GM12801 (cell line): Measurements from ENCODE around the gene POC1B.

Source experiments
- TF ChIP-seq, protein P1 (sequence below): IDR thresholded peaks from one replicate; pipeline ENCODE4 v1.5.1; 2011; ENCODE audit warnings: control low read depth; ENCODE audit not compliant: insufficient read length; ENCODE audit errors: extremely low read depth

Gene POC1B

DNA sequence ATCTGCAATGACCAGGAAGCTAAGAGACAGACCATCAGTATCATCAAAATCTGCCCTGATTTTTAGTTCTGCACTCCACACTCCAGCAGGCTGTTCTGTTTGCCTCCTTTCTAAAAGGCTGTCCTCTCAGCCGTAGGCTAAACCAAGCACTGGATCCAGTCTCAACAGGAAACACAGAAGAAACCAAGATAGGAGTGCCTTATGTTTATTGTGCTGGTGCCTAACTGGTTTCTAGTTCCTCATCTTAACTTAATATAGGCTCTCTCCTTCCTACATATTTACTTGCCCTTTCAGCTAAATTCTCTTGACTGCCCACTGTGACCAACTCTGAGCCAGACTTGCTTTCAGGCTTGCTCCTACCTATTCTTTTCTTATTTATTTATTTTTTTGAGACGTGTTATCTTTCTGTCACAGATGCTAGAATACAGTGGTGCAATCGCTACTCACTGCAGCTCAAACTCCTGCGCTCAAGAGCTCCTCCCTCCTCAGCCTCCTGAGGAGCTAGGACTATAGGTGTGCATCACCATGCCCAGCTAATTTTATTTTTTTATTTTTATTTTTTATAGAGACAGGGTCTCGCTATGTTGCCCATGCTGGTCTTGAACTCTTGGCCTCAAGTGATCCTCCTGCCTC lies 32.1 kb downstream of the POC1B start:
- TF ChIP-seq, protein P1, sequence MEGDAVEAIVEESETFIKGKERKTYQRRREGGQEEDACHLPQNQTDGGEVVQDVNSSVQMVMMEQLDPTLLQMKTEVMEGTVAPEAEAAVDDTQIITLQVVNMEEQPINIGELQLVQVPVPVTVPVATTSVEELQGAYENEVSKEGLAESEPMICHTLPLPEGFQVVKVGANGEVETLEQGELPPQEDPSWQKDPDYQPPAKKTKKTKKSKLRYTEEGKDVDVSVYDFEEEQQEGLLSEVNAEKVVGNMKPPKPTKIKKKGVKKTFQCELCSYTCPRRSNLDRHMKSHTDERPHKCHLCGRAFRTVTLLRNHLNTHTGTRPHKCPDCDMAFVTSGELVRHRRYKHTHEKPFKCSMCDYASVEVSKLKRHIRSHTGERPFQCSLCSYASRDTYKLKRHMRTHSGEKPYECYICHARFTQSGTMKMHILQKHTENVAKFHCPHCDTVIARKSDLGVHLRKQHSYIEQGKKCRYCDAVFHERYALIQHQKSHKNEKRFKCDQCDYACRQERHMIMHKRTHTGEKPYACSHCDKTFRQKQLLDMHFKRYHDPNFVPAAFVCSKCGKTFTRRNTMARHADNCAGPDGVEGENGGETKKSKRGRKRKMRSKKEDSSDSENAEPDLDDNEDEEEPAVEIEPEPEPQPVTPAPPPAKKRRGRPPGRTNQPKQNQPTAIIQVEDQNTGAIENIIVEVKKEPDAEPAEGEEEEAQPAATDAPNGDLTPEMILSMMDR = no peak

DNA sequence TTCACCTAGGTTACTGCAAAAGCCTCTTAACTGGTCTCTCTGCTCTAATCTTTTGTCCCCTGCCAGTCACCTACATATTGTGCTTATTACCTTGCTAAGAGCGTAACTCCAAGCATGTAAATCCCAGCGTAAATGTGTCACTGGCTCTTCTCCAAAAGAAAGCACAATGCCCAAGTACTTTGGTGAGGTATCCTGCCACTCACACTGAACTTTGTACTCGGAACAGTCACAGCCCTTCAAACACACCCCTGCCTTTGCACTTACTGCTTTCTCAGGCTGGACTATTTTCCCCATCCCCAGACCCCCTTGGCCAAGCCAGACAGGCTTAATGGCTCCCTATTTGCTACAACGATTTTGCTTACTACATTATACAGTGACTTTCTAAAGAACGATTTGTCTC lies 33.0 kb downstream of the POC1B start:
- TF ChIP-seq, protein P1 = no peak

DNA sequence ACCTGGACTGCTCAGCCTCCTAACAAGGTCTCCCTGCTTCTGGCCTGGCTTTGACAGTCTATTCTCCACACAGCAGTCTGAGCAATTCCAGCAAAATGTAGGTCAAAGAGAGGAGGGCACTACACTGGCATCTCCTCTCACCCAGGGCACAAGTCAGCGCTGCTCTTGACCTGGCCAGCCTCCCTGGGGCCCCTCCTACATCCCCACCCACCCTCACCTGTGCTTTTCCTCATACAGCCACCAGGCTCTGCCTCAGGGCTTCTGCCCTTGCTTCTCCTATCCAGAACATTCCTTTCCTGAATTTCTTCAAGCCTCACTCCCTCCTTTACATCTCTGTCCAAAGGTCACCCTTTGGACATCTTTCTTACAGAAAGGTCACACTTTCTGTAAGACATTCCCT lies 34.9 kb downstream of the POC1B start:
- TF ChIP-seq, protein P1 = no peak

DNA sequence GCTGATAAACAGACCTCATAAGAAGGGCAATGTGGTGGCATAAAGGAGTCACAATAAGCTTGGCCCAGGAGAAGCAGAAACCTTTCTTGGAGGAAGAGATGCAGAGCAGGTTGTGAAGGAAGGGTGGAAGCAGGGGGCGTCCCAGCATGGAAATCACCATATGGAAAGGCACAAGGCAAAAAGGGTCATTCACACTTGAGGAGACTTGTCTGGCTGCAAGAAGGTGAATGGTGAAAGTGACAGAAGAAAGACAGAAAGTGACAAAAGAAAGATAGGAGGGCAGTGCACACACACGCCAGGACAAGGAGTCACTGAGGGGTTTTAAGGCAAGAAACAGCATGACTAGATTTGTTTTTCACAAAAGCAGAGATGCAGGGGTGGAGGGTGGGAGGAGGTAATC lies 39.6 kb downstream of the POC1B start:
- TF ChIP-seq, protein P1 = no peak

DNA sequence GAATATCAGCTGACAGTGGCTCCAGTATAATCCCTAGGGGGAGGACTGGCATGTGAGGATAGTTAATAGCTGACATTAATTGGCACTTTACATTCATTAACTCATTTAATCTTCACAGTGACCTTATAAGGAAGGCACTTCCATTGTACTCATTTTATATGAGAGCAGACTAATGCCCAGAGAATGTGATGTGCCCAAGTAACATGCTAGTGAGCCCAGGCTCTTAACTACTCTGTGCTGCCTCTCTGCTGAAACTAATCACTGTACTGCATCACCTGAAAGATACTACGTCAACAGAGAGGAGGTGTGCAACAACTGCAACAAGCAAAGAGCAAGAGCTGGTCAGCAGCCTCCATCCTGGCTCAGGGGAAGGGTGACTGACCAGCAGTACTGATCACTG lies 41.4 kb downstream of the POC1B start:
- TF ChIP-seq, protein P1 = no peak

DNA sequence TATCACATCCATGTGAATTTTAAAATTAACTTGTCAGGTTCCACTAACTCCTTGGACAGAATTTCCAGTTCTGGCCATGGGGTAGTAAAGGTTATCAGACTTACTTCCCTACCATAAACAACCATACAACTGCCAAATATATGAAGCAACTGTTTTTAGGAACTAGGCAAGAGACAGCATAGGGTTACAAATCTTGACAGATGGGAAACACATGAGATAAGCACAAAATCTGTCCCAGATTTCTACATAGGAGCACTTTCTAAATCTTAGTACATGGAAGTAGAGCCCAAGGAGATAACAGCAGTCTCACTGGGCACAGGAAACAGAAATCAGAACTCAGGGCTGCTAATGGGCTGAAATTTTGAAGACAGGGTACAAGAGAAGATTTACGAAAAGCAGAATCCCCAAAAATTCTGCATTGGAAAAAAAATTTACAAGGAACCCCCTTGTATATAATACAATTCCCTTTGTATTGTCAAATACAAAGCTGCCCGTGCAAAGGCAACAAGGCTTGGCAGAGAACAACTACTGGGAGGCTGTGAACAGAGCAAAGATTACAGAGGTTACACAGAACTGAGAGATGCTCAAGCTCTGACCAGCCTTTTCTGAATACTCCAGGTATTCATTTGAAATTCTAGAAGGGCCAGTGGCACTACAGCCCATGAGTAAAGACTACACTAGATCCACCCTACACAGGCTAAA lies 44.5 kb downstream of the POC1B start:
- TF ChIP-seq, protein P1 = no peak

DNA sequence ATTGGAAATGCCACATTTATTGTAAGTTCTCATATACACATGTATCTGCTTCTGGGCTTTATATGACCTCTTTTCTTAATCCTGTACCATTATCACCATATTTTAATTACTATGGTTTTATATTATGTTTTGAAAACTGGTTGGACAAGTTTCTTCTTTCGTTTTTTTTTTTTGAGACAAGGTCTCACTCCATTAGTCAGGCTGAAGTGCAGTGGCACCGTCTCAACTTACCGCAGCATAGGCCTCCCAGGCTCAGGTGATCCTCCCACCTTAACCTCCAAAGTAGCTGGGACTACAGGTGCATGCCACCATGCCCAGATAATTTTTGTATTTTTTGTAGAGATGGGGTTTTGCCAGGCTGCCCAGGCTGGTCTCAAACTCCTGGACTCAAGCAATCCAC lies 45.9 kb downstream of the POC1B start:
- TF ChIP-seq, protein P1 = no peak
